SK-N-SH (cell line): ENCODE data around the gene ABLIM2.

Source experiments
- EP300 ChIP-seq, 2 experiments: IDR thresholded peaks; 2 replicates each; pipeline versions ENCODE4 v1.4.0 to v1.6.1; 2012; ENCODE audit warnings: borderline replicate concordance in 1 of 2, low read depth in 1 of 2, low read length in 1 of 2
- FOSL2 ChIP-seq: IDR thresholded peaks from 2 replicates; pipeline ENCODE4 v1.4.0; 2012; ENCODE audit warnings: low read depth, mild to moderate bottlenecking, moderate library complexity, borderline replicate concordance
- POLR2AphosphoS5 ChIP-seq: IDR thresholded peaks from 2 replicates; pipeline ENCODE4 v1.6.1; 2012; ENCODE audit warnings: low read depth, low read length
- RAD21 ChIP-seq: IDR thresholded peaks from 2 replicates; pipeline ENCODE4 v1.6.1; 2012; ENCODE audit warnings: mild to moderate bottlenecking, low read length
- RFX5 ChIP-seq: IDR thresholded peaks from 2 replicates; pipeline ENCODE4 v1.6.1; 2012; ENCODE audit warnings: mild to moderate bottlenecking, improper control_type of control experiment, low read length
- SIN3A ChIP-seq: IDR thresholded peaks from 2 replicates; pipeline ENCODE4 v1.6.1; 2012; ENCODE audit warnings: low read depth, mild to moderate bottlenecking, low read length, moderate library complexity, borderline replicate concordance
- YY1 ChIP-seq: IDR thresholded peaks from 2 replicates; pipeline ENCODE4 v1.4.0; 2012; ENCODE audit warnings: low read depth, mild to moderate bottlenecking
- TF ChIP-seq, protein P1 (sequence below): fragments of 200-600 bp; sonication (generic); IDR thresholded peaks from 2 replicates; pipeline ENCODE4 v1.6.1; 2017; ENCODE audit warnings: antibody characterized with exemption, mild to moderate bottlenecking, moderate library complexity

- TF ChIP-seq, protein P1, sequence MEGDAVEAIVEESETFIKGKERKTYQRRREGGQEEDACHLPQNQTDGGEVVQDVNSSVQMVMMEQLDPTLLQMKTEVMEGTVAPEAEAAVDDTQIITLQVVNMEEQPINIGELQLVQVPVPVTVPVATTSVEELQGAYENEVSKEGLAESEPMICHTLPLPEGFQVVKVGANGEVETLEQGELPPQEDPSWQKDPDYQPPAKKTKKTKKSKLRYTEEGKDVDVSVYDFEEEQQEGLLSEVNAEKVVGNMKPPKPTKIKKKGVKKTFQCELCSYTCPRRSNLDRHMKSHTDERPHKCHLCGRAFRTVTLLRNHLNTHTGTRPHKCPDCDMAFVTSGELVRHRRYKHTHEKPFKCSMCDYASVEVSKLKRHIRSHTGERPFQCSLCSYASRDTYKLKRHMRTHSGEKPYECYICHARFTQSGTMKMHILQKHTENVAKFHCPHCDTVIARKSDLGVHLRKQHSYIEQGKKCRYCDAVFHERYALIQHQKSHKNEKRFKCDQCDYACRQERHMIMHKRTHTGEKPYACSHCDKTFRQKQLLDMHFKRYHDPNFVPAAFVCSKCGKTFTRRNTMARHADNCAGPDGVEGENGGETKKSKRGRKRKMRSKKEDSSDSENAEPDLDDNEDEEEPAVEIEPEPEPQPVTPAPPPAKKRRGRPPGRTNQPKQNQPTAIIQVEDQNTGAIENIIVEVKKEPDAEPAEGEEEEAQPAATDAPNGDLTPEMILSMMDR, result no peak
- TF ChIP-seq POLR2AphosphoS5, result no peak
- TF ChIP-seq YY1, result no peak
- TF ChIP-seq SIN3A, result no peak
- TF ChIP-seq FOSL2, result no peak
- no peak for TF ChIP-seq EP300 (IDR thresholded peaks at IDR 0.05; ENCODE audit: borderline replicate concordance in 1 of 2, low read depth in 1 of 2, low read length in 1 of 2)
- TF ChIP-seq RAD21, result no peak
- TF ChIP-seq RFX5, result no peak
Observed at GRCh38 chr4:8157944-8158709, 486 bp downstream of the ABLIM2 start.
